22Rv1 (cell line): Measurements from ENCODE around the gene ADCY6.

Experiments used
- ZFX ChIP-seq: fragments of 450-650 bp; IDR thresholded peaks from 2 replicates; pipeline ENCODE4 v1.6.1; 2017; ENCODE audit warnings: antibody characterized with exemption, borderline replicate concordance
- TF ChIP-seq, protein P1 (sequence below): fragments of 450-650 bp; IDR thresholded peaks from 2 replicates; pipeline ENCODE4 v1.5.1; 2017; ENCODE audit warnings: mild to moderate bottlenecking

DNA sequence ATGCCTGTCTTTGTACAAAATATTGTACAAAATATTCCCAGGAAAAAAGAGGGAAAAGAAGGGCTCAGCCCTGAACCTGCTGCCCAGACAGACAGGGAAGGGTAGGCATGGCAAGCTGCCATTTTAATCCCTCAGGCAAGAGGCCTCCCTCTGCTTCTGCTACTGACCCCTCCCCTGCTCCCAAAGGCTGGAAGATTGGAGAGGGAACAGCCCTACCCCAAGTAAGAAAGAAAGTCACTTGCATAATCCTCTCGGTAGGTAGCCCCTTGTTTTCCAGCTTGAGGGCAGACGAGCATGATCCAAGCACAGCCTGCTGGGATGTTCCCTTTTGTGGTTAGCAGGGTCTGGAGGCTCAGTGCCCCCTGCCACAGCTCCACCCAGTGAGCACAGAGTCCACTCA lies 20.7 kb downstream of the ADCY6 start:
- TF ChIP-seq, protein P1, sequence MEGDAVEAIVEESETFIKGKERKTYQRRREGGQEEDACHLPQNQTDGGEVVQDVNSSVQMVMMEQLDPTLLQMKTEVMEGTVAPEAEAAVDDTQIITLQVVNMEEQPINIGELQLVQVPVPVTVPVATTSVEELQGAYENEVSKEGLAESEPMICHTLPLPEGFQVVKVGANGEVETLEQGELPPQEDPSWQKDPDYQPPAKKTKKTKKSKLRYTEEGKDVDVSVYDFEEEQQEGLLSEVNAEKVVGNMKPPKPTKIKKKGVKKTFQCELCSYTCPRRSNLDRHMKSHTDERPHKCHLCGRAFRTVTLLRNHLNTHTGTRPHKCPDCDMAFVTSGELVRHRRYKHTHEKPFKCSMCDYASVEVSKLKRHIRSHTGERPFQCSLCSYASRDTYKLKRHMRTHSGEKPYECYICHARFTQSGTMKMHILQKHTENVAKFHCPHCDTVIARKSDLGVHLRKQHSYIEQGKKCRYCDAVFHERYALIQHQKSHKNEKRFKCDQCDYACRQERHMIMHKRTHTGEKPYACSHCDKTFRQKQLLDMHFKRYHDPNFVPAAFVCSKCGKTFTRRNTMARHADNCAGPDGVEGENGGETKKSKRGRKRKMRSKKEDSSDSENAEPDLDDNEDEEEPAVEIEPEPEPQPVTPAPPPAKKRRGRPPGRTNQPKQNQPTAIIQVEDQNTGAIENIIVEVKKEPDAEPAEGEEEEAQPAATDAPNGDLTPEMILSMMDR = no peak
- no peak for TF ChIP-seq ZFX
